Kidney (tissue), 14 donors: Measurements from ENCODE around the gene GABRR3. TPM values are rescaled to one million over a fixed set of nuclear protein-coding genes. Genes with fewer than 3 reads are reported as not detected.
A peak's percentile ranks its signal among the peaks of the same experiment; 100 is the strongest.

Experiments used
- DNase-seq, 5 donors: peaks; one replicate each; pipeline ENCODE4 v3.0.0-alpha.2; 2013 to 2020
- FAIRE-seq: peaks from 2 replicates; lab custom pipeline; 2012; peaks lifted over from hg19 to GRCh38; lab: Jason Lieb, UNC
- H3K27ac ChIP-seq, 2 donors: one replicate each; pipeline ENCODE4 v1.7.0; 2013; ENCODE audit warnings: low read depth in 2 of 2, low read length in 2 of 2, inconsistent platforms in 1 of 2
- H3K27me3 ChIP-seq: one replicate; pipeline ENCODE4 v1.7.1; 2013; ENCODE audit warnings: low read length, inconsistent platforms; ENCODE audit not compliant: control insufficient read depth, insufficient read depth
- H3K36me3 ChIP-seq, 3 donors: one replicate each; pipeline versions ENCODE4 v1.7.0 to v1.7.1; 2013; ENCODE audit warnings: low read length in 3 of 3, control low read depth in 1 of 3, inconsistent platforms in 1 of 3; ENCODE audit not compliant: insufficient read depth in 3 of 3, control insufficient read depth in 2 of 3
- H3K4me1 ChIP-seq, 3 donors: one replicate each; pipeline versions ENCODE4 v1.7.0 to v1.7.1; 2013; ENCODE audit warnings: low read length in 3 of 3, inconsistent platforms in 1 of 3, low read depth in 1 of 3; ENCODE audit not compliant: control insufficient read depth in 2 of 3, insufficient read depth in 2 of 3
- H3K4me3 ChIP-seq, 3 donors: one replicate each; pipeline versions ENCODE4 v1.7.0 to v1.8.1; 2013; ENCODE audit warnings: low read length in 3 of 3, control low read depth in 1 of 3, inconsistent platforms in 1 of 3
- H3K9ac ChIP-seq, 3 donors: one replicate each; pipeline versions ENCODE4 v1.7.0 to v1.7.1; 2013; ENCODE audit warnings: low read length in 3 of 3, control low read depth in 1 of 3, inconsistent platforms in 1 of 3
- H3K9me3 ChIP-seq, 3 donors: one replicate each; pipeline versions ENCODE4 v1.7.0 to v1.7.1; 2013; ENCODE audit warnings: low read length in 3 of 3, control low read depth in 1 of 3, inconsistent platforms in 1 of 3; ENCODE audit not compliant: control insufficient read depth in 2 of 3, insufficient read depth in 1 of 3
- CTCF ChIP-seq: IDR thresholded peaks from 3 replicates; pipeline ENCODE4 v1.5.1; 2012; ENCODE audit warnings: mild to moderate bottlenecking, moderate library complexity, borderline replicate concordance; ENCODE audit not compliant: insufficient read depth; ENCODE audit errors: extremely low read depth
- intact Hi-C: fragments of 100-400 bp; cut with DNase I; formaldehyde crosslinking; loops from one replicate; pipeline ENCODE4 v1.11.1; 2022
- polyA plus RNA-seq: library from polyadenylated mRNA; stranded (reverse); fragments of 350-450 nt; fragmentation: Illumina TruSeq; extraction: RNeasy Lipid Tissue Mini Kit (QIAGEN cat#74804); gene quantifications from one replicate; pipeline ENCODE4 v1.2.3, GENCODE V29; 2014; ENCODE audit warnings: low read depth, low replicate concordance; ENCODE audit not compliant: insufficient read depth
- total RNA-seq: library from RNA; stranded (reverse); fragmentation: NEBNext Ultra II Directional; extraction: Animal tissue kit (Norgen Biotek cat#: 25700); gene quantifications from one replicate; pipeline ENCODE4 v1.2.1, GENCODE V29; 2021
- donor health status: control.
- donor health status: control.
- donor health status: control.
- donor health status: control.
- donor health status: control.
- donor health status: DM: yes; HTN: yes; CAD: no.
- donor health status: Normal renal cell carcinoma (clear cell type).

Gene GABRR3
- total and polyA plus RNA-seq, 2 donors from 2014 or later: not detected

GRCh38 chr3:98029083-98029482 lies 6.0 kb downstream of the GABRR3 start:
- no peak for DNase-seq
- H3K27me3 ChIP-seq: no peaks in the 10 kb centered on the region
- no peaks in the 10 kb centered on the region for H3K9me3 ChIP-seq
- no peak overlapping the region for H3K4me3 ChIP-seq
- intact Hi-C loops: no loop called here
- no peak for TF ChIP-seq CTCF
- no peaks in the 10 kb centered on the region for H3K36me3 ChIP-seq
- no peak for FAIRE-seq
- no peak overlapping the region for H3K27ac ChIP-seq
- H3K9ac ChIP-seq: no peak overlapping the region
- no peaks in the 10 kb centered on the region for H3K4me1 ChIP-seq

- Histone ChIP-seq H3K9me3 (no peaks in the 10 kb centered on the region), H3K4me1 (peaks cover 0 to 3% (median 0%) of the 10 kb centered on the region in 3 donors), H3K9ac (no peak overlapping the region), H3K27me3 (no peaks in the 10 kb centered on the region), H3K27ac (no peak overlapping the region), H3K36me3 (no peaks in the 10 kb centered on the region), H3K4me3 (no peak overlapping the region)
- TF ChIP-seq CTCF: no peak
- FAIRE-seq: no peak
- intact Hi-C loops: no loop called here
- DNase-seq: peak in 1 of 5 donors; percentile 13
Observed at GRCh38 chr3:98027085-98027446, 8.0 kb downstream of the GABRR3 start.

GRCh38 chr3:98026425-98027084 lies 8.6 kb downstream of the GABRR3 start:
- Histone ChIP-seq H3K27me3 (no peaks in the 10 kb centered on the region), H3K4me3 (no peak overlapping the region), H3K9ac (no peak overlapping the region), H3K4me1 (peaks cover 0 to 3% (median 0%) of the 10 kb centered on the region in 3 donors), H3K27ac (no peak overlapping the region), H3K36me3 (no peaks in the 10 kb centered on the region), H3K9me3 (no peaks in the 10 kb centered on the region)
- FAIRE-seq (no peak), DNase-seq (no peak)
- TF ChIP-seq CTCF: no peak
- intact Hi-C loops: no loop called here
